Ureter (tissue), 1 donor: ENCODE results near the gene RNASE4. TPM values are rescaled to one million over a fixed set of nuclear protein-coding genes. Genes with fewer than 3 reads are reported as not detected.
A peak's percentile ranks its signal among the peaks of the same experiment; 100 is the strongest.

Experiments used
- DNase-seq: peaks from one replicate; pipeline ENCODE4 v3.0.0-alpha.2; 2020; ENCODE audit warnings: low spot score
- total RNA-seq: library from RNA; stranded (reverse); gene quantifications from one replicate; pipeline ENCODE4 v1.2.4, GENCODE V29; 2023
- donor health status: DM: yes; HTN: yes; CAD: no.

The RNASE4 gene
- total RNA-seq, 1 donor from 2014 or later: 26.5 TPM

DNA sequence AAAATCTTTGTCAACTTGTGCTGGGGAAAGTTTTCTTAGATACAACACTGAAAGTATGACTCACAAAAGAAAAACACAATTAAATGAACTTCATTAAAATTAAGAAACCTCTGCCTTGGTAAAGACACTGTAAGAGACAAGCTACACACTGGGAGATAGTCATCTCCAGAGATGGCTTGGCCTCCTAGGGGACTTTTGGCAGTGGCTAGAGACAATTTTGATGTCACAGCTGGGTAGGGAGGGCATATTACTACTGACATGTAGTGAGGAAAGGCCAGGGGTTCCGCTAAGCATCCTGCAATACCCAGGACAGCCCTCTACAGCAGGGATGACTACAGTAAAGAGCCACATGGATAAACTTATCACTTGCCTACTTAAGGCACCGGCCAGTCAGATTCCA, 8.7 kb upstream of the RNASE4 start:
- no peak for DNase-seq

DNA sequence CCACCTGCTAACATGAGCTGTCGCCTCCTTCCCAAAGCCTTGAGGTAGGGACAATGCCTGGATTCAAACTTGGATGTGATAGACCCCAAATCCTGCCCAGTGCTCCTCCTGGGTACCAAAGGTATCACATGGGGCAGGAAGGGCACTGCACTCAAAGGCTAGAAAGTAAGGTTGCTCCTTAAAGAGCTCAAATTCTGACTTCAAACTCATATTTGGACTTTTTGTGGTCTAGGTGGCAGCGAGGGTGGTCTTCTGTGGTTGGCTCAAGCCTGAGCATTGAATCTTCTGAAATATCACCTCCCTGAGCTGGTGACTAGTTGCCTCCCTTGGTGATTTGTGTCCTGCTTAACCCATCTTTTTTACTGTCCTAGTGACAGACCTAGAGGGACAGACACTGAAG, 8.3 kb upstream of the RNASE4 start:
- DNase-seq: no peak

- DNase-seq: no peak
These were observed 4.5 kb upstream of the RNASE4 start for GRCh38 chr14:20679907-20680306.

DNA sequence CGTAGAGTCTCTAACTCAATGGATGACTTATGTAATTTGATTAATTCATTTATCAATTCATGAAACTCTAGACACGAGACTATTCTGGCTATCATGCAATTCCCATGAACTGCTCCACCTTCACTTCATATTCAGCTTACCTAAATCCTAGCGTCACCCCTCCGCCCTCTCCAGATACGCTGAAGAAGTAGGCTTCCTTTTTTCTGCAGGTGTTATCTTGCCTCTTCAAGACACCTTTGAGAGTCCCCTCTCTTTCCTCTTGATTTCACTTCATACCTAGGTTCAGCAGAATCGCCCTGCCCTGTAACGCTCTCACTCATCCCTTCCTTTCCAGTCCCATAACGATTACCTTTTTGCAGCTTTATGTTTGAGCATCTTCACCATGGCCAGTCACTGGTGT, 4.0 kb upstream of the RNASE4 start:
- DNase-seq: no peak

DNA sequence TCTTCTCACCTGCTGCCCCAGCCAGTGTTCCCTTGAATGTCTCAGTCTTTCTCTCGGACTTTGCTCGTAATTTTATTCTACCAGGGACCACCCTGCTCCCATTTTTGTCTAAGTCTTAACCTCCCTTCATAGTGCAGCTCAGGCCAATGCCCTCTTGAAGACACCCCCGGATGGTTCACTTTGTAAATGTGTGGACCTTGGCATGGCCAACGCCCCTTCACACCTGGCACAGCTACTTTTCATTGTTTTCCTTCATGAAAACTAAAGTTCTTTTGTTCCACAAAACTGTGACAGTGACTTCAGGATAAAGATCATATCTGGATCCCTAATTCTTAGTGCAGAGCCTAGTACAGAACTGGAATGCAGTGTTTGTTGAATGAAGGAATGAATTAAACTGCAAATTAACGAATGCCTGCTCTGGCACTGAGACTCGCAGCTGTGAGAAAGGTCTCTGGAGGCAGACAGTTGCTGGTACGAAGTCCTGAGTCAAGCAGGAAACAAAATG, 3.5 kb upstream of the RNASE4 start:
- no peak for DNase-seq

GRCh38 chr14:20681348-20682126, 2.8 kb upstream of the RNASE4 start:
- peak; percentile 94 for DNase-seq

DNA sequence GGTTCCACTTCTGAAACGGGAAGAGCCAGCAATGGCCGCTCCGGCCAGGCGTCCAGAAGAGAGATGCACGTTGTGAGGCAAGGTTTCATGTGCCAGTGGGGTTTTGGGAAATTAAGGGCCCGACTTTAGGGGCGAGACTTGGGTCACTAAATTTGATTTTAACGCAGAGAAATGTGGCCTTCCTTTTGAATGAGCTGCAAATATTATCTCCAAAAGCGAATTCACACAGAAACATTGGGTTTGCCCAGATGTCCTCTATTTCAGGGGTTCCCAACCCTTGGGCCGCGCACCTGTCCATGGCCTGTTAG, 2.3 kb upstream of the RNASE4 start:
- DNase-seq: no peak

- DNase-seq: peak; percentile 93
These were observed 1.8 kb upstream of the RNASE4 start for GRCh38 chr14:20682435-20683124.

- peak; percentile 87 for DNase-seq
These were observed 1.1 kb upstream of the RNASE4 start for GRCh38 chr14:20683125-20683890.

GRCh38 chr14:20684662-20685456, 499 bp downstream of the RNASE4 start:
- DNase-seq: peak; percentile 54

GRCh38 chr14:20686386-20687143, 2.2 kb downstream of the RNASE4 start:
- DNase-seq: no peak

- no peak for DNase-seq
These were observed 3.2 kb downstream of the RNASE4 start for GRCh38 chr14:20687362-20688166.

GRCh38 chr14:20688167-20688839, 3.9 kb downstream of the RNASE4 start, which contains the start of gene ANG:
TSS of gene ANG (plus strand) at chr14:20688764. CDS start at chr14:20693565, 4,801 bp downstream.
- no peak for DNase-seq

- DNase-seq: peak; percentile 73
These were observed 6.7 kb downstream of the RNASE4 start for GRCh38 chr14:20690848-20691640.

GRCh38 chr14:20692116-20692751, 7.9 kb downstream of the RNASE4 start:
- no peak for DNase-seq

DNA sequence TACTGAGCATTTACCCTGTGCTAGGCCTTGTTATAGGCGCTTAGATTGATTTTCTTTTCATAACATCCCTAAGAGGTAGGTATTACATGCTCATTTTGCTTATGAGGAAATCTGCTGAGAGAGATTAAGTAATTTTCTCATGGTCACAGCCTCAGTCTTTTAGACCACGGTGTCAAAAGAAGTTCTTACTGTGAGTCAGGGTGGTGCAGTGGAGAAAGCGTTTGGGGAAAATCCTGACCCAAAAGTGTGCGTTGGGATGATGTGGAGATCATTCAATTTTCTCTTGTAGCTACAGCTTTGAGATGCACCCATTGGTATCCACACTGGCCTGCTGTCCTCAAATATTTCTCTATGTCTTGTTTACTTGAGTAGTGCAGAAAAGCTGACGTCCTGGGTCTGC, 12.4 kb downstream of the RNASE4 start:
- DNase-seq: no peak

DNA sequence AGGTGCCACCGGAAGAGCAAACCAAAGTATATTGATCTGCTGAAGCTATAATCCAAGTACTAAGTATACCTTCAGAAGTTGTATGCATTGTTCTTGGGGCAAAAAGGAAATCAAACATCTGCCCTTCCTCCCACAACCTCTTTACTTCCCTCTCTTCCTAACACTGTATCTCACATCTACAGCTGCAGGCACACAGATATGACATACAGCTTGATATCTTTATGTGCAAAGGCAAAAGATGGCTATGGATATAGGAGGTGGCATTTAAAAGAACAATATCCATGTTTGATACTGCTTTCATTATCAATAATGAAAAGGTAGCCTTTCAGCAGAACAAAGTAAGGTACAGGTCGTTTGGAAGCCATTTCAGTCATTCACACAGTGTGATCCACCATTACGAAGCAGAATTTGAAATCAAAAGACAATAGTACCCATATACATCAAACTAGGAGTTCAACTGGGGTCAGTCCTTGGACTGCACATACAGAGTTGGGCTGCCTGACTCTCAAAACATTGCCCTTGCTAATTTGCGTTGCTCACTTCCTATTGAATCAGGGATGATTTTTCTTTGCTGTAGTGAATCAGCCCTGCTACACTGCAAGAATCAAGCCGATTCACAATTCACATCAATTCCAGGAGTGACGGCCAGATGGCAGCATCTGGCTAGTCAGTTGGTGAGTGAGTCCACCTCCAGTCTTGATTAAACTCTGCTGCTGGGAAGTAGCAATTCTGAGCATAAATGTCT, 13.1 kb downstream of the RNASE4 start:
- peak; percentile 65 for DNase-seq

- DNase-seq: no peak
These were observed 13.6 kb downstream of the RNASE4 start for GRCh38 chr14:20698018-20698329.
